OCI-LY1 (cell line): ENCODE results near the gene FAT2.

Experiments
- H2AFZ ChIP-seq: fragments of 200-600 bp; sonication (generic), shearing (Covaris generic); 2 replicates; pipeline ENCODE4 v1.6.0; 2014; ENCODE audit warnings: antibody characterized with exemption, mild to moderate bottlenecking, low read length
- H3F3A ChIP-seq: fragments of 200-600 bp; sonication (generic), shearing (Covaris generic); 2 replicates; pipeline ENCODE4 v1.6.0; 2014; ENCODE audit warnings: mild to moderate bottlenecking, antibody characterized with exemption, low read length, moderate library complexity; ENCODE audit not compliant: insufficient read depth
- H3K27ac ChIP-seq: fragments of 200-600 bp; sonication (generic); 2 replicates; pipeline ENCODE4 v1.5.1; 2014; ENCODE audit warnings: low read length, mixed run types, mild to moderate bottlenecking, low read depth; ENCODE audit not compliant: poor library complexity, severe bottlenecking
- H3K27me3 ChIP-seq: fragments of 200-600 bp; sonication (generic); 2 replicates; pipeline ENCODE4 v1.6.0; 2014; ENCODE audit warnings: antibody characterized with exemption, mild to moderate bottlenecking, low read length, moderate library complexity; ENCODE audit not compliant: insufficient read depth
- H3K36me3 ChIP-seq: fragments of 200-600 bp; sonication (generic); 2 replicates; pipeline ENCODE4 v1.6.1; 2014; ENCODE audit warnings: mild to moderate bottlenecking, antibody characterized with exemption, low read length, moderate library complexity, mixed read lengths; ENCODE audit not compliant: insufficient read depth
- H3K4me1 ChIP-seq: fragments of 200-600 bp; sonication (generic); 2 replicates; pipeline ENCODE4 v1.5.1; 2014; ENCODE audit warnings: mild to moderate bottlenecking, low read length, moderate library complexity; ENCODE audit not compliant: insufficient read depth, severe bottlenecking
- H3K4me2 ChIP-seq: fragments of 200-600 bp; sonication (generic), shearing (Covaris generic); 2 replicates; pipeline ENCODE4 v1.6.1; 2014; ENCODE audit warnings: low read length
- H3K4me3 ChIP-seq: fragments of 200-600 bp; sonication (generic); 2 replicates; pipeline ENCODE4 v1.5.1; 2014; ENCODE audit warnings: low read length, low read depth, mild to moderate bottlenecking, mixed read lengths; ENCODE audit not compliant: poor library complexity, severe bottlenecking
- H3K79me2 ChIP-seq: fragments of 200-600 bp; shearing (Covaris generic); 2 replicates; pipeline ENCODE4 v1.6.1; 2016; ENCODE audit warnings: mixed run types, low read length, mixed read lengths; ENCODE audit not compliant: insufficient read depth
- H3K9ac ChIP-seq: fragments of 200-600 bp; sonication (generic), shearing (Covaris generic); 2 replicates; pipeline ENCODE4 v1.6.1; 2014; ENCODE audit warnings: mild to moderate bottlenecking, low read length, mixed read lengths
- H3K9me2 ChIP-seq: fragments of 200-600 bp; sonication (generic), shearing (Covaris generic); 2 replicates; pipeline ENCODE4 v1.6.1; 2014; ENCODE audit warnings: low read depth, mild to moderate bottlenecking, low read length, mixed read lengths
- H3K9me3 ChIP-seq: fragments of 200-600 bp; shearing (Covaris generic); 2 replicates; pipeline ENCODE4 v1.6.1; 2014; ENCODE audit warnings: low read length, mixed read lengths
- H4K20me1 ChIP-seq: fragments of 200-600 bp; sonication (generic), shearing (Covaris generic); 2 replicates; pipeline ENCODE4 v1.6.0; 2016; ENCODE audit warnings: mild to moderate bottlenecking, low read length; ENCODE audit not compliant: insufficient read depth
- EZH2 ChIP-seq: fragments of 200-600 bp; sonication (generic), shearing (Covaris generic); IDR thresholded peaks from 2 replicates; pipeline ENCODE4 v1.8.0; 2017; ENCODE audit warnings: borderline replicate concordance, mixed run types, mild to moderate bottlenecking, antibody characterized with exemption, low read length, moderate library complexity, mixed read lengths
- TF ChIP-seq, protein P1 (sequence below): fragments of 200-600 bp; sonication (generic), shearing (Covaris generic); IDR thresholded peaks from 2 replicates; pipeline ENCODE4 v1.5.1; 2017; ENCODE audit warnings: mild to moderate bottlenecking, antibody characterized with exemption, low read length, moderate library complexity, mixed read lengths

The FAT2 gene

DNA sequence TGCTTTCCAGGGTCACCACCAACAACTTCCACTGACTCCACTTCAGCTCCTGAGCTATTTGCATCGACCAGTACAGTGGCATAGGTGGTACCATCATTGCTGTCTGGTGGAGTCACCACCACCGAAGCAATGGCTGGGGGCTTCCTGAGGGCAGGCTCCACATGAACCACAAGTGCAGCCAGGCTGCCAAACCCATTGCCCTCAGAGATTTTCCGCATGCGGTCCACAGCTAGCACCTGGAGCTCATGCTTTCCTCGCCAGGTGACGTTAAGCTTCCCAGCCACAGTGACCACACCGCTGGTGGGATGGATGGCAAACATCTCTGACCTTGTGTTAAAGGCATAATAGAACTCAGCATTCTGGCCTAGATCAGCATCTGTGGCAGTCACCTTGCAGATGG lies 23.1 kb downstream of the FAT2 start:
- no peak overlapping the region for H3K27ac ChIP-seq
- no peaks in the 10 kb centered on the region for H3K4me1 ChIP-seq
- H3K9me2 ChIP-seq = no peaks in the 10 kb centered on the region
- TF ChIP-seq, protein P1, sequence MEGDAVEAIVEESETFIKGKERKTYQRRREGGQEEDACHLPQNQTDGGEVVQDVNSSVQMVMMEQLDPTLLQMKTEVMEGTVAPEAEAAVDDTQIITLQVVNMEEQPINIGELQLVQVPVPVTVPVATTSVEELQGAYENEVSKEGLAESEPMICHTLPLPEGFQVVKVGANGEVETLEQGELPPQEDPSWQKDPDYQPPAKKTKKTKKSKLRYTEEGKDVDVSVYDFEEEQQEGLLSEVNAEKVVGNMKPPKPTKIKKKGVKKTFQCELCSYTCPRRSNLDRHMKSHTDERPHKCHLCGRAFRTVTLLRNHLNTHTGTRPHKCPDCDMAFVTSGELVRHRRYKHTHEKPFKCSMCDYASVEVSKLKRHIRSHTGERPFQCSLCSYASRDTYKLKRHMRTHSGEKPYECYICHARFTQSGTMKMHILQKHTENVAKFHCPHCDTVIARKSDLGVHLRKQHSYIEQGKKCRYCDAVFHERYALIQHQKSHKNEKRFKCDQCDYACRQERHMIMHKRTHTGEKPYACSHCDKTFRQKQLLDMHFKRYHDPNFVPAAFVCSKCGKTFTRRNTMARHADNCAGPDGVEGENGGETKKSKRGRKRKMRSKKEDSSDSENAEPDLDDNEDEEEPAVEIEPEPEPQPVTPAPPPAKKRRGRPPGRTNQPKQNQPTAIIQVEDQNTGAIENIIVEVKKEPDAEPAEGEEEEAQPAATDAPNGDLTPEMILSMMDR = no peak
- TF ChIP-seq EZH2 = no peak
- no peaks in the 10 kb centered on the region for H3K27me3 ChIP-seq
- no peak overlapping the region for H3K4me3 ChIP-seq
- H3K4me2 ChIP-seq = no peak overlapping the region
- H3K9me3 ChIP-seq = no peaks in the 10 kb centered on the region
- H3K79me2 ChIP-seq = no peaks in the 10 kb centered on the region
- no peaks in the 10 kb centered on the region for H4K20me1 ChIP-seq
- no peaks in the 10 kb centered on the region for H3K36me3 ChIP-seq
- no peaks in the 10 kb centered on the region for H3F3A ChIP-seq
- no peak overlapping the region for H3K9ac ChIP-seq
- no peak overlapping the region for H2AFZ ChIP-seq

DNA sequence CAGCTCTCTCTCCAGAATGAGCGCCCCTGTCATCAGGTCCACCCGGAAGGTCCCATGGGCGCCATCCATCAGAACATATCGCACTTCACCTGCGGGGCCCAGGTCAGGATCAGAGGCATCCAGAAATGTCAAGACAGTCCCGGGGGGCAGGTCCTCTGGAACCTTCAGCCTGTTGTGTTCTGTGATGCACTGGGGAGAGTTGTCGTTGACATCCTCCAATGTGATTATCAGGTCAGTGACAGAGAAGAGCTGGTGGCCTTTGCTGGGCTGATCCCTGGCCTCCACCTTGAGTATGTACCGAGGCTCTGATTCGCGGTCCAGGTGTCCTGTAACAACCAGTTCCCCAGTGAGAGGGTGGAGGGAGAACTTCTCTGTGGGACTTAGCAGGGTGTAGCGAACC lies 25.2 kb downstream of the FAT2 start:
- Histone ChIP-seq H2AFZ (no peak overlapping the region), H3K36me3 (no peaks in the 10 kb centered on the region), H3K79me2 (no peaks in the 10 kb centered on the region), H3K9ac (no peak overlapping the region), H3K9me3 (no peaks in the 10 kb centered on the region), H3K9me2 (no peaks in the 10 kb centered on the region), H3K4me1 (no peaks in the 10 kb centered on the region), H3K4me2 (no peak overlapping the region), H3K27me3 (no peaks in the 10 kb centered on the region), H4K20me1 (no peaks in the 10 kb centered on the region), H3F3A (no peaks in the 10 kb centered on the region), H3K27ac (no peak overlapping the region), H3K4me3 (no peak overlapping the region)
- TF ChIP-seq, protein P1 = no peak
- TF ChIP-seq EZH2 = no peak

DNA sequence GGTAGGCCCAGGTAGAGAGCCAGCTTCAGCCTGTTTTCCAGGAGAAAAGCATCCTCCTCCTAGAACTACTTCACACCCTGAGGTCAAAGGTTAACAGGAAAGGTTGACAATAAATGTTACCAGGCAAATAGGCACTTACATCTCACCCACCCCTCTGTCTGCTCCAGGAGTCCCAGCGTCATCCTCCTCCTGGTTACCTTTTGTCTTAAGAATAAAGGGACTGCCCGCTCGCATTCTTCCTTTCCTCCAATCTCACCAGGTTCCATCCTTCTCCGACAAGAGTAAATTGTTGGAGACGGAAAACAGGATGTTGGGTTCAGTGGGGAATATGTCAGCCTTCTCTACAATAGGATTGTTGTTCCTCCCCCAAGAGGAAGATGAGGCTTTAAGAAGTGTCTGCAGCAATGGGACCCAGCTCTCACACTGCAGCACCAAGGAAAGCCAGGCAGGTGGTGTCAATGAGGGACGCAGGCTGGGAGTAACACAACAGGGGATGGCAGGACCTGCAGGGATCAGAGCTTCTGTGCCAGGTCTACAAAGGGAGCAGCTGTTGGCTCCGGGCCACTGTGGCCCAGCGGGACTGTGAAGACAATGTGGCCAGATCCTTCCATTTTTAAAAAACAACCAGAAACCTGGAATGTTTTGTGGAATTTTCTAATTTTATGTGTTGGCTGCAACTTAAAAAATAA lies 29.0 kb downstream of the FAT2 start:
- no peaks in the 10 kb centered on the region for H3K79me2 ChIP-seq
- no peak overlapping the region for H3K4me3 ChIP-seq
- H3K36me3 ChIP-seq = no peaks in the 10 kb centered on the region
- TF ChIP-seq EZH2 = no peak
- TF ChIP-seq, protein P1 = no peak
- H3F3A ChIP-seq = no peaks in the 10 kb centered on the region
- H3K4me1 ChIP-seq = no peaks in the 10 kb centered on the region
- H3K4me2 ChIP-seq = no peak overlapping the region
- no peak overlapping the region for H3K27ac ChIP-seq
- H4K20me1 ChIP-seq = no peaks in the 10 kb centered on the region
- no peak overlapping the region for H2AFZ ChIP-seq
- H3K27me3 ChIP-seq = 0 out of 2 replicates have a peak, but pooled peaks cover 4% of the 10 kb centered on the region
- H3K9ac ChIP-seq = no peak overlapping the region
- H3K9me2 ChIP-seq = no peaks in the 10 kb centered on the region
- H3K9me3 ChIP-seq = no peaks in the 10 kb centered on the region
